Measurements from ENCODE around the gene EPHB3. TPM values are rescaled to one million over a fixed set of nuclear protein-coding genes. Genes with fewer than 3 reads are reported as not detected.

EPHB3 gene
- total RNA-seq, 1 experiment from 2014 or later: 6.0 TPM

GRCh38 chr3:184618811-184619210 lies 57.2 kb downstream of the EPHB3 start:
- intact Hi-C loops (cut with micrococcal nuclease; ENCODE audit: unreplicated experiment): no loop called here
- POLR2A ChIA-PET: no interaction called here
- H3K9me3 ChIP-seq (ENCODE audit: control insufficient read depth, insufficient read depth, low read depth, low read length): no peaks in the 10 kb centered on the region
- no peak for DNase-seq (ENCODE audit: low read depth, low spot score)
- no peak for TF ChIP-seq REST (IDR thresholded peaks at IDR 0.05; ENCODE audit: insufficient read depth in 1 of 2, low read depth in 2 of 2, low read length in 1 of 2)
- no peak for TF ChIP-seq TCF7L2 (IDR thresholded peaks at IDR 0.05; ENCODE audit: low read depth, low read length)
- TF ChIP-seq POLR2AphosphoS5 (IDR thresholded peaks at IDR 0.05; ENCODE audit: low read depth, low read length): no peak
- TF ChIP-seq SIN3A (IDR thresholded peaks at IDR 0.05; ENCODE audit: borderline replicate concordance, insufficient read depth, low read depth, low read length): no peak
- no peak for TF ChIP-seq CTCF (IDR thresholded peaks at IDR 0.05)
- 0 out of 2 replicates have a peak, but pooled peaks have one; percentile 14 for ATAC-seq
- no TSS peak for BruUV-seq (replicated peaks)
- H3K4me3 ChIP-seq (ENCODE audit: low read depth in 2 of 2, low read length in 2 of 2): no peak overlapping the region
- H3K4me1 ChIP-seq (ENCODE audit: control insufficient read depth, insufficient read depth, low read length): no peaks in the 10 kb centered on the region
- CTCF ChIA-PET: no interaction called here
- no peaks in the 10 kb centered on the region for H3K36me3 ChIP-seq (ENCODE audit: control insufficient read depth, insufficient read depth, low read length)
- no peak overlapping the region for H3K27ac ChIP-seq (ENCODE audit: low read length)
- no peaks in the 10 kb centered on the region for H3K27me3 ChIP-seq (ENCODE audit: control insufficient read depth, insufficient read depth, low read length)
- in situ Hi-C loops (cut with HindIII; ENCODE audit: low pct_unique_long_range_greater_than_20kb, low sequenced_read_pairs): no loop called here

- BruUV-seq (replicated peaks): no TSS peak
- POLR2A ChIA-PET: no interaction called here
- no peak for TF ChIP-seq POLR2AphosphoS5 (IDR thresholded peaks at IDR 0.05; ENCODE audit: low read depth, low read length)
- TF ChIP-seq TCF7L2 (IDR thresholded peaks at IDR 0.05; ENCODE audit: low read depth, low read length): no peak
- TF ChIP-seq CTCF (IDR thresholded peaks at IDR 0.05): no peak
- no peak for TF ChIP-seq SIN3A (IDR thresholded peaks at IDR 0.05; ENCODE audit: borderline replicate concordance, insufficient read depth, low read depth, low read length)
- TF ChIP-seq REST (IDR thresholded peaks at IDR 0.05; ENCODE audit: insufficient read depth in 1 of 2, low read depth in 2 of 2, low read length in 1 of 2): no peak
- Histone ChIP-seq H3K36me3 (ENCODE audit: control insufficient read depth, insufficient read depth, low read length) (no peaks in the 10 kb centered on the region), H3K27ac (ENCODE audit: low read length) (no peak overlapping the region), H3K9me3 (ENCODE audit: control insufficient read depth, insufficient read depth, low read depth, low read length) (no peaks in the 10 kb centered on the region), H3K4me3 (ENCODE audit: low read depth in 2 of 2, low read length in 2 of 2) (no peak overlapping the region), H3K27me3 (ENCODE audit: control insufficient read depth, insufficient read depth, low read length) (no peaks in the 10 kb centered on the region), H3K4me1 (ENCODE audit: control insufficient read depth, insufficient read depth, low read length) (no peaks in the 10 kb centered on the region)
- in situ Hi-C loops (cut with HindIII; ENCODE audit: low pct_unique_long_range_greater_than_20kb, low sequenced_read_pairs): no loop called here
- ATAC-seq: no peak
- CTCF ChIA-PET: no interaction called here
- no peak for DNase-seq (ENCODE audit: low read depth, low spot score)
- intact Hi-C loops (cut with micrococcal nuclease; ENCODE audit: unreplicated experiment): no loop called here
These were observed 57.8 kb downstream of the EPHB3 start for GRCh38 chr3:184619369-184619768.

Data from Panc1 (cell line).